OCI-LY3 (cell line): ENCODE data around the gene PPP1R7.

Experiments used
- CTCF ChIP-seq: fragments of 200-600, 300-600 bp; sonication (generic); IDR thresholded peaks from 2 replicates; pipeline ENCODE4 v1.5.1; 2014; ENCODE audit warnings: antibody characterized with exemption, low read length, low read depth
- EZH2phosphoT487 ChIP-seq: fragments of 200-600 bp; shearing (Covaris generic); IDR thresholded peaks from 2 replicates; pipeline ENCODE4 v1.6.1; 2018; ENCODE audit warnings: antibody characterized with exemption, mixed run types, low read depth

GRCh38 chr2:241163601-241164118 lies 13.4 kb downstream of the PPP1R7 start:
- no peak for TF ChIP-seq CTCF
- no peak for TF ChIP-seq EZH2phosphoT487
